Measurements from ENCODE around the gene ALOX5AP.

- TF ChIP-seq, protein P1, sequence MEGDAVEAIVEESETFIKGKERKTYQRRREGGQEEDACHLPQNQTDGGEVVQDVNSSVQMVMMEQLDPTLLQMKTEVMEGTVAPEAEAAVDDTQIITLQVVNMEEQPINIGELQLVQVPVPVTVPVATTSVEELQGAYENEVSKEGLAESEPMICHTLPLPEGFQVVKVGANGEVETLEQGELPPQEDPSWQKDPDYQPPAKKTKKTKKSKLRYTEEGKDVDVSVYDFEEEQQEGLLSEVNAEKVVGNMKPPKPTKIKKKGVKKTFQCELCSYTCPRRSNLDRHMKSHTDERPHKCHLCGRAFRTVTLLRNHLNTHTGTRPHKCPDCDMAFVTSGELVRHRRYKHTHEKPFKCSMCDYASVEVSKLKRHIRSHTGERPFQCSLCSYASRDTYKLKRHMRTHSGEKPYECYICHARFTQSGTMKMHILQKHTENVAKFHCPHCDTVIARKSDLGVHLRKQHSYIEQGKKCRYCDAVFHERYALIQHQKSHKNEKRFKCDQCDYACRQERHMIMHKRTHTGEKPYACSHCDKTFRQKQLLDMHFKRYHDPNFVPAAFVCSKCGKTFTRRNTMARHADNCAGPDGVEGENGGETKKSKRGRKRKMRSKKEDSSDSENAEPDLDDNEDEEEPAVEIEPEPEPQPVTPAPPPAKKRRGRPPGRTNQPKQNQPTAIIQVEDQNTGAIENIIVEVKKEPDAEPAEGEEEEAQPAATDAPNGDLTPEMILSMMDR (IDR thresholded peaks at IDR 0.05): no peak
- TF ChIP-seq POLR2A (IDR thresholded peaks at IDR 0.05; ENCODE audit: low read depth): no peak
- TF ChIP-seq POLR2AphosphoS5 (IDR thresholded peaks at IDR 0.05): no peak
- no peak for TF ChIP-seq EP300 (IDR thresholded peaks at IDR 0.05)
Observed at GRCh38 chr13:30745906-30746686, 10.8 kb downstream of the ALOX5AP start.
